Activated CD8-positive, alpha-beta memory T cell treated with anti-CD3 and anti-CD28 coated beads, Interleukin-2, amount 10 ng/mL, durations not matched to agents 7 days and 5 days (primary cell): Measurements from ENCODE around the gene PAX2. TPM values are rescaled to one million over a fixed set of nuclear protein-coding genes. Genes with fewer than 3 reads are reported as not detected.

ENCODE experiments used
- ATAC-seq: fragments of 150-1000 bp; cut with Tn5 transposase; one replicate; pipeline ENCODE4 v1.10.0; 2021; ENCODE audit warnings: moderate library complexity
- CTCF ChIA-PET: fragments of 350-600 bp; sonication (Branson Sonifier 250); formaldehyde crosslinking; loops from one replicate; lab custom pipeline; 2021; ENCODE audit warnings: antibody characterized with exemption; lab: Charles Lee
- DNase-seq: peaks from one replicate; pipeline ENCODE4 v3.0.0-alpha.2; 2020
- H3K27ac Mint-ChIP-seq: one replicate; pipeline ENCODE4 v1.8.0; 2021; ENCODE audit warnings: mild to moderate bottlenecking, mixed read lengths
- H3K27me3 Mint-ChIP-seq: one replicate; pipeline ENCODE4 v1.8.0; 2021; ENCODE audit warnings: mixed read lengths
- H3K36me3 Mint-ChIP-seq: one replicate; pipeline ENCODE4 v1.8.0; 2021; ENCODE audit warnings: mild to moderate bottlenecking, mixed read lengths
- H3K4me1 Mint-ChIP-seq: one replicate; pipeline ENCODE4 v1.8.0; 2021; ENCODE audit warnings: mixed read lengths
- H3K4me3 Mint-ChIP-seq: one replicate; pipeline ENCODE4 v1.8.0; 2021; ENCODE audit warnings: mild to moderate bottlenecking, moderate library complexity, mixed read lengths
- H3K9me3 Mint-ChIP-seq: one replicate; pipeline ENCODE4 v1.8.0; 2022; ENCODE audit warnings: low read depth, mixed read lengths
- total RNA-seq, 2 experiments: library from RNA; stranded (reverse); gene quantifications; one replicate each; pipeline ENCODE4 v1.2.3, GENCODE V29; 2021

The PAX2 gene
- total RNA-seq, 2 experiments from 2014 or later = not detected

GRCh38 chr10:100875484-100876166 is 130.2 kb downstream of the PAX2 start:
- Mint-ChIP-seq H3K4me1 (no peaks in the 10 kb centered on the region), H3K27me3 (peaks cover 3% of the 10 kb centered on the region), H3K27ac (no peak overlapping the region), H3K36me3 (no peaks in the 10 kb centered on the region), H3K9me3 (no peaks in the 10 kb centered on the region), H3K4me3 (no peak overlapping the region)
- DNase-seq (no peak), ATAC-seq (no peak)
- CTCF ChIA-PET = interaction anchor here (1.2 kb wide), 1 partner anchor 13 kb away, joined by 3 read pairs; no protein-coding TSS in a partner anchor

GRCh38 chr10:100876585-100877460 is 131.4 kb downstream of the PAX2 start:
- Mint-ChIP-seq H3K4me1 (no peaks in the 10 kb centered on the region), H3K27me3 (peaks cover 3% of the 10 kb centered on the region), H3K4me3 (no peak overlapping the region), H3K9me3 (no peaks in the 10 kb centered on the region), H3K27ac (no peak overlapping the region), H3K36me3 (no peaks in the 10 kb centered on the region)
- DNase-seq (no peak), ATAC-seq (no peak)
- CTCF ChIA-PET = interaction anchor here (1.2 kb wide), 1 partner anchor 12 kb away, joined by 3 read pairs; no protein-coding TSS in a partner anchor

- DNase-seq (no peak), ATAC-seq (no peak)
- CTCF ChIA-PET = no interaction called here
- no peaks in the 10 kb centered on the region for H3K4me1 Mint-ChIP-seq
- H3K27ac Mint-ChIP-seq = no peak overlapping the region
- no peak overlapping the region for H3K4me3 Mint-ChIP-seq
- peaks cover 3% of the 10 kb centered on the region for H3K27me3 Mint-ChIP-seq
- no peaks in the 10 kb centered on the region for H3K9me3 Mint-ChIP-seq
- H3K36me3 Mint-ChIP-seq = no peaks in the 10 kb centered on the region
These were observed 132.1 kb downstream of the PAX2 start for GRCh38 chr10:100877461-100877850.

- ATAC-seq = peak; percentile 74
- Mint-ChIP-seq H3K9me3 (no peaks in the 10 kb centered on the region), H3K36me3 (no peaks in the 10 kb centered on the region), H3K27ac (no peak overlapping the region), H3K4me1 (no peaks in the 10 kb centered on the region), H3K4me3 (no peak overlapping the region), H3K27me3 (no peaks in the 10 kb centered on the region)
- CTCF ChIA-PET = interaction anchor here (0.5 to 3.2 kb wide), 11 partner anchors 10 to 316 kb away, joined by 3 to 12 read pairs (median 3); no protein-coding TSS in a partner anchor
- DNase-seq = peak; percentile 53
These were observed 133.0 kb downstream of the PAX2 start for GRCh38 chr10:100878291-100878910.

Other genes with a start within 250 kb of the PAX2 start
- gene SEC31B, start 225.7 kb upstream of the PAX2 start, total RNA-seq = 100 to 1,000 TPM in 1 of 2 experiments, 10 to 100 TPM in 1; 42.9 to 120 TPM
- gene NDUFB8, start 215.7 kb upstream of the PAX2 start, total RNA-seq = 100 to 1,000 TPM; 268 to 300 TPM
- 10 to 100 TPM; 49.2 to 53.6 TPM for gene HIF1AN, start 209.6 kb upstream of the PAX2 start, total RNA-seq
- gene SLF2, start 167.4 kb downstream of the PAX2 start, total RNA-seq = 10 to 100 TPM; 41.4 to 53.0 TPM
- gene SEMA4G, start 223.9 kb downstream of the PAX2 start, total RNA-seq = under 1 TPM; 0.26 to 0.45 TPM
- gene MRPL43, start 241.9 kb downstream of the PAX2 start, total RNA-seq = 10 to 100 TPM; 48.2 to 52.2 TPM
- 10 to 100 TPM; 11.2 to 18.7 TPM for gene TWNK, start 242.0 kb downstream of the PAX2 start, total RNA-seq